ENCODE results near the gene PALLD. TPM values are rescaled to one million over a fixed set of nuclear protein-coding genes. Genes with fewer than 3 reads are reported as not detected.

PALLD gene
- total RNA-seq, 1 experiment from 2014 or later, result 26.7 TPM

DNA sequence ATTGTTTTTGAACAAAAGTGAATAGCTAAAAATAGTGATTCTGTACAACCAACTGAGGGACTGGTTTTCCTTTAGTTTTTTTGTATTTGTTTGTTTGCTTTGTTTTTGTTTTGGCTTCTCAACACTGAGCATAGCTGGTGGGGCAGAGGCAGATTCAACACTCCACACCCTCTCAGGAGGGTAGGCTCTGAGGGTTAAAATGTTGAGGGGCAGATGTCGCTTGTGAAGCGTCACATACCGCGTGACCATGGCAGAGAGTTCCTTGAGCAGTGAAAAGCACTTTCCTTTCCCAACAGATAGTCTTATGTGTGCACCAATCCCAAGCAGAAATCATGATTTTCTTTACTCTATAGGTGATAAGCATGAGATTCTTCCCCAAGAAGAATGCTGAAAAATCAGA, 155.0 kb downstream of the PALLD start:
- H3K27ac ChIP-seq (ENCODE audit: low read length), result no peak overlapping the region
- no peaks in the 10 kb centered on the region for H3K27me3 ChIP-seq (ENCODE audit: low read length)
- no peaks in the 10 kb centered on the region for H3K36me3 ChIP-seq (ENCODE audit: low read depth, low read length)
- no peaks in the 10 kb centered on the region for H3K9me3 ChIP-seq (ENCODE audit: low read length)
- H3K79me2 ChIP-seq (ENCODE audit: low read length), result peaks cover 43% of the 10 kb centered on the region
- no peak overlapping the region for H2AFZ ChIP-seq (ENCODE audit: low read length)
- no TSS peak for BruUV-seq (replicated peaks)
- no peaks in the 10 kb centered on the region for H3F3A ChIP-seq (ENCODE audit: low read length, unreplicated experiment)
- peaks cover 39% of the 10 kb centered on the region for H3K4me1 ChIP-seq (ENCODE audit: insufficient read depth, low read length)
- intact Hi-C loops (cut with micrococcal nuclease), result no loop called here
- H3K4me3 ChIP-seq (ENCODE audit: low read length), result no peak overlapping the region
- no peak for TF ChIP-seq EZH2 (IDR thresholded peaks at IDR 0.05; ENCODE audit: low read length, unreplicated experiment)
- no peak for TF ChIP-seq EZH2phosphoT487 (IDR thresholded peaks at IDR 0.05; ENCODE audit: borderline replicate concordance, low read length)
- TF ChIP-seq, protein P1, sequence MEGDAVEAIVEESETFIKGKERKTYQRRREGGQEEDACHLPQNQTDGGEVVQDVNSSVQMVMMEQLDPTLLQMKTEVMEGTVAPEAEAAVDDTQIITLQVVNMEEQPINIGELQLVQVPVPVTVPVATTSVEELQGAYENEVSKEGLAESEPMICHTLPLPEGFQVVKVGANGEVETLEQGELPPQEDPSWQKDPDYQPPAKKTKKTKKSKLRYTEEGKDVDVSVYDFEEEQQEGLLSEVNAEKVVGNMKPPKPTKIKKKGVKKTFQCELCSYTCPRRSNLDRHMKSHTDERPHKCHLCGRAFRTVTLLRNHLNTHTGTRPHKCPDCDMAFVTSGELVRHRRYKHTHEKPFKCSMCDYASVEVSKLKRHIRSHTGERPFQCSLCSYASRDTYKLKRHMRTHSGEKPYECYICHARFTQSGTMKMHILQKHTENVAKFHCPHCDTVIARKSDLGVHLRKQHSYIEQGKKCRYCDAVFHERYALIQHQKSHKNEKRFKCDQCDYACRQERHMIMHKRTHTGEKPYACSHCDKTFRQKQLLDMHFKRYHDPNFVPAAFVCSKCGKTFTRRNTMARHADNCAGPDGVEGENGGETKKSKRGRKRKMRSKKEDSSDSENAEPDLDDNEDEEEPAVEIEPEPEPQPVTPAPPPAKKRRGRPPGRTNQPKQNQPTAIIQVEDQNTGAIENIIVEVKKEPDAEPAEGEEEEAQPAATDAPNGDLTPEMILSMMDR (conservative IDR thresholded peaks at IDR 0.05; ENCODE audit: low read depth, low read length), result no peak
- CTCF ChIA-PET, result no interaction called here
- DNase-seq (no peak), ATAC-seq (no peak)
- H4K20me1 ChIP-seq (ENCODE audit: low read length), result no peaks in the 10 kb centered on the region
- no peak overlapping the region for H3K4me2 ChIP-seq (ENCODE audit: low read length)
- no peak overlapping the region for H3K9ac ChIP-seq (ENCODE audit: low read length)
- H3K9me2 ChIP-seq (replicated peaks; ENCODE audit: low read length), result no peaks in the 10 kb centered on the region
- POLR2A ChIA-PET (ENCODE audit: unreplicated experiment), result interaction anchor here (0.7 kb wide), 1 partner anchor 92 kb away, joined by 3 read pairs; no protein-coding TSS in a partner anchor

DNA sequence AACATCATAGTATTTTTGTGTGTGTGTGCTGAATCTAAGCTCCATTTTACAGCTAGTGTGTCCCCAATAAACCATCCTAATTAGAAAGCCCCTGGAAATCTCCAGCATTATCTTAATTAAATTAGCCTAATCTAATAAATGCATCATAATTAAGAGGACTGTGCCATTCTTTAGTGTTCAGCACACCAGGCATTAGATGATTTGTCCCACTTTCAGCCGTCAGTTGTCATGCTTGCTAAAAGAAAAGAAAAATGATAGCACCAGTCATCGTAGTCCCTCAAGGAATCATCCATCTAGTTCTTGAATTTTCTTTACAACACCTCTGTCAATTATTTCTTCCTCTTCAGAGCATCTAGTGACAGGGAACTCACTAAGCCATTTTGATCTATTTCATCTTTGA, 155.9 kb downstream of the PALLD start:
- TF ChIP-seq EZH2phosphoT487 (IDR thresholded peaks at IDR 0.05; ENCODE audit: borderline replicate concordance, low read length), result no peak
- TF ChIP-seq, protein P1 (conservative IDR thresholded peaks at IDR 0.05; ENCODE audit: low read depth, low read length), result no peak
- no peak for TF ChIP-seq EZH2 (IDR thresholded peaks at IDR 0.05; ENCODE audit: low read length, unreplicated experiment)
- Histone ChIP-seq H3K27me3 (ENCODE audit: low read length) (no peaks in the 10 kb centered on the region), H3F3A (ENCODE audit: low read length, unreplicated experiment) (no peaks in the 10 kb centered on the region), H4K20me1 (ENCODE audit: low read length) (no peaks in the 10 kb centered on the region), H3K36me3 (ENCODE audit: low read depth, low read length) (no peaks in the 10 kb centered on the region), H3K4me3 (ENCODE audit: low read length) (no peak overlapping the region), H3K27ac (ENCODE audit: low read length) (no peak overlapping the region), H2AFZ (ENCODE audit: low read length) (no peak overlapping the region), H3K4me2 (ENCODE audit: low read length) (no peak overlapping the region), H3K4me1 (ENCODE audit: insufficient read depth, low read length) (peaks cover 45% of the 10 kb centered on the region), H3K9me3 (ENCODE audit: low read length) (no peaks in the 10 kb centered on the region), H3K79me2 (ENCODE audit: low read length) (peaks cover 49% of the 10 kb centered on the region), H3K9me2 (replicated peaks; ENCODE audit: low read length) (no peaks in the 10 kb centered on the region), H3K9ac (ENCODE audit: low read length) (no peak overlapping the region)
- no peak for ATAC-seq
- POLR2A ChIA-PET (ENCODE audit: unreplicated experiment), result no interaction called here
- no TSS peak for BruUV-seq (replicated peaks)
- CTCF ChIA-PET, result no interaction called here
- no peak for DNase-seq
- intact Hi-C loops (cut with micrococcal nuclease), result no loop called here

- Histone ChIP-seq H3K79me2 (ENCODE audit: low read length) (peaks cover 52% of the 10 kb centered on the region), H4K20me1 (ENCODE audit: low read length) (no peaks in the 10 kb centered on the region), H3K4me1 (ENCODE audit: insufficient read depth, low read length) (peaks cover 45% of the 10 kb centered on the region), H3K4me3 (ENCODE audit: low read length) (no peak overlapping the region), H3K36me3 (ENCODE audit: low read depth, low read length) (no peaks in the 10 kb centered on the region), H3K9me3 (ENCODE audit: low read length) (no peaks in the 10 kb centered on the region), H3K27ac (ENCODE audit: low read length) (peak overlapping the region; percentile 54), H3K4me2 (ENCODE audit: low read length) (peak overlapping the region; percentile 16), H3K27me3 (ENCODE audit: low read length) (no peaks in the 10 kb centered on the region), H3F3A (ENCODE audit: low read length, unreplicated experiment) (no peaks in the 10 kb centered on the region), H3K9me2 (replicated peaks; ENCODE audit: low read length) (no peaks in the 10 kb centered on the region), H2AFZ (ENCODE audit: low read length) (no peak overlapping the region), H3K9ac (ENCODE audit: low read length) (no peak overlapping the region)
- ATAC-seq (peak; percentile 53), DNase-seq (peak; percentile 45)
- ChIA-PET POLR2A (ENCODE audit: unreplicated experiment) (no interaction called here), CTCF (no interaction called here)
- no peak for TF ChIP-seq EZH2 (IDR thresholded peaks at IDR 0.05; ENCODE audit: low read length, unreplicated experiment)
- no peak for TF ChIP-seq EZH2phosphoT487 (IDR thresholded peaks at IDR 0.05; ENCODE audit: borderline replicate concordance, low read length)
- TF ChIP-seq, protein P1 (conservative IDR thresholded peaks at IDR 0.05; ENCODE audit: low read depth, low read length), result no peak
- intact Hi-C loops (cut with micrococcal nuclease), result no loop called here
- no TSS peak for BruUV-seq (replicated peaks)
Measured at GRCh38 chr4:168654104-168654847, 157.4 kb downstream of the PALLD start.
